HepG2 (cell line): ENCODE measurements around the gene GGA3. TPM values are rescaled to one million over a fixed set of nuclear protein-coding genes. Genes with fewer than 3 reads are reported as not detected.

Source experiments
- MAFG ChIP-seq: sonication (generic); formaldehyde crosslinking; IDR thresholded peaks from 2 replicates; pipeline ENCODE4 v1.5.1; 2020; ENCODE audit warnings: mild to moderate bottlenecking, missing genetic modification reagents
- NR2F6 ChIP-seq, 2 experiments: IDR thresholded peaks; 2 replicates each; pipeline ENCODE4 v1.6.1; 2016; ENCODE audit warnings: antibody characterized with exemption in 1 of 2, mild to moderate bottlenecking in 1 of 2
- PHF5A ChIP-seq: IDR thresholded peaks from one replicate; pipeline ENCODE4 v1.6.1; 2018; ENCODE audit warnings: low read depth, missing genetic modification reagents; ENCODE audit not compliant: unreplicated experiment
- RBAK ChIP-seq: sonication (generic); formaldehyde crosslinking; IDR thresholded peaks from 2 replicates; pipeline ENCODE4 v1.5.1; 2020; ENCODE audit warnings: mild to moderate bottlenecking, missing genetic modification reagents
- ZKSCAN5 ChIP-seq: sonication (generic); formaldehyde crosslinking; IDR thresholded peaks from 2 replicates; pipeline ENCODE4 v1.5.1; 2020; ENCODE audit warnings: mild to moderate bottlenecking, missing genetic modification reagents
- ZNF788 ChIP-seq: sonication (generic); formaldehyde crosslinking; IDR thresholded peaks from 2 replicates; pipeline ENCODE4 v1.5.0; 2020; ENCODE audit warnings: mild to moderate bottlenecking, missing genetic modification reagents, borderline replicate concordance
- polyA plus RNA-seq, 8 experiments: library from polyadenylated mRNA; depleted of rRNA in 3 of 8; stranded (reverse) in 7 of 8; unstranded in 1 of 8; fragments of >200 nt; fragmentation: Illumina TruSeq in 4 of 8; extraction: Trizol in 4 of 8; gene quantifications; 2 replicates each; pipeline versions ENCODE4 v1.2.1 to v1.2.3, GENCODE V29; 2011 to 2016; ENCODE audit warnings: low read depth in 4 of 8, missing spikeins in 1 of 8, mixed read lengths in 1 of 8; ENCODE audit not compliant: insufficient read depth in 1 of 8
- total RNA-seq, 5 experiments: library from RNA; depleted of rRNA; stranded (reverse); fragments of >200 nt; fragmentation: Illumina TruSeq; extraction: Trizol; gene quantifications; 2 replicates each; pipeline ENCODE4 v1.2.3, GENCODE V29; 2016; ENCODE audit warnings: low read depth in 1 of 5
- TF ChIP-seq, protein P1 (sequence below): sonication (generic); formaldehyde crosslinking; IDR thresholded peaks from one replicate; pipeline ENCODE4 v1.5.1; 2020; ENCODE audit warnings: mild to moderate bottlenecking, missing genetic modification reagents; ENCODE audit errors: not compliant biosample characterization
- TF ChIP-seq, protein P2 (sequence below), 2 experiments: sonication (generic) in 1 of 2; formaldehyde crosslinking in 1 of 2; IDR thresholded peaks; 2 replicates each; pipeline versions ENCODE4 v1.6.1 to v1.9.0; 2014 to 2022; ENCODE audit warnings: antibody characterized with exemption in 1 of 2, borderline replicate concordance in 1 of 2, inconsistent platforms in 1 of 2, low read depth in 1 of 2, missing genetic modification reagents in 1 of 2

Gene GGA3
- total and polyA plus RNA-seq, 2 of the 13 experiments (the other 11 are each of a cell fraction or from before 2014, with no cell fraction given), result 28.4 to 43.7 TPM

DNA sequence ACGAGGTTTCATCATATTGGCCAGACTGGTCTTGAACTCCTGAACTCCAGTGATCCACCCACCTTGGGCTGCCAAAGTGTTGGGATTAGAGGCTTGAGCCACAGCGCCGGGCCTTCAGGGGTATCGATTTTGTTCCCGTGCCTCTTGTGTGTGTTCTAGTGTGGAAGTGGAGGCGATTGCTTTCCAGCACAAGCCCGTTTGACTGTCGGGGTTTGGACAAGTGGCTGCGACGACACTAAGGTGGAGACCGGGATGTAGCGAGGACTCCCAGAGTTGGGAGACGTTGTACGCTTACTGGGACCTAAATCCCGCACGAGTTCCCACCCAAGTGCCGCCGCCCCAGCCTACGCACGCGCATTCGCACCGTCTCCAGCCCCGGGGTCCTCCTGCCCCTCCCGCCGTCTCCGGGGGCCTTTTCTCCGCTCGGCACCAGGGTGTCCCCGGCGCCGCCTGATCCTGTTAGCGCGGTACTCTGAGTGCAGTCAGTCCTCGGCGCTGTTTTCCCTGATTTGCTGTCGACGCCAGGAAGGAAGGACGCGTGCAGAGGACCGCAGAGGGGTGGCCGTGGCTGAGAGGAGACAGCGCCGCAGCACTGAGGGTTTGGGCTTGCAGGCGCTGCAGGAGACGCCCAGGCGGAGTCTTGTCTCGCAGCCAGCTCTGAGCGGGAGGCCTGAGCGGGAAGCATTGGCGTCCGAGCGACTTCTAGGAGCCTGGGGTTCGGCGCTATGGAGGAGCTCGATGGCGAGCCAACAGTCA lies 56.2 kb downstream of the GGA3 start, which contains the start of gene NUP85 (continued):
- TF ChIP-seq, protein P1, sequence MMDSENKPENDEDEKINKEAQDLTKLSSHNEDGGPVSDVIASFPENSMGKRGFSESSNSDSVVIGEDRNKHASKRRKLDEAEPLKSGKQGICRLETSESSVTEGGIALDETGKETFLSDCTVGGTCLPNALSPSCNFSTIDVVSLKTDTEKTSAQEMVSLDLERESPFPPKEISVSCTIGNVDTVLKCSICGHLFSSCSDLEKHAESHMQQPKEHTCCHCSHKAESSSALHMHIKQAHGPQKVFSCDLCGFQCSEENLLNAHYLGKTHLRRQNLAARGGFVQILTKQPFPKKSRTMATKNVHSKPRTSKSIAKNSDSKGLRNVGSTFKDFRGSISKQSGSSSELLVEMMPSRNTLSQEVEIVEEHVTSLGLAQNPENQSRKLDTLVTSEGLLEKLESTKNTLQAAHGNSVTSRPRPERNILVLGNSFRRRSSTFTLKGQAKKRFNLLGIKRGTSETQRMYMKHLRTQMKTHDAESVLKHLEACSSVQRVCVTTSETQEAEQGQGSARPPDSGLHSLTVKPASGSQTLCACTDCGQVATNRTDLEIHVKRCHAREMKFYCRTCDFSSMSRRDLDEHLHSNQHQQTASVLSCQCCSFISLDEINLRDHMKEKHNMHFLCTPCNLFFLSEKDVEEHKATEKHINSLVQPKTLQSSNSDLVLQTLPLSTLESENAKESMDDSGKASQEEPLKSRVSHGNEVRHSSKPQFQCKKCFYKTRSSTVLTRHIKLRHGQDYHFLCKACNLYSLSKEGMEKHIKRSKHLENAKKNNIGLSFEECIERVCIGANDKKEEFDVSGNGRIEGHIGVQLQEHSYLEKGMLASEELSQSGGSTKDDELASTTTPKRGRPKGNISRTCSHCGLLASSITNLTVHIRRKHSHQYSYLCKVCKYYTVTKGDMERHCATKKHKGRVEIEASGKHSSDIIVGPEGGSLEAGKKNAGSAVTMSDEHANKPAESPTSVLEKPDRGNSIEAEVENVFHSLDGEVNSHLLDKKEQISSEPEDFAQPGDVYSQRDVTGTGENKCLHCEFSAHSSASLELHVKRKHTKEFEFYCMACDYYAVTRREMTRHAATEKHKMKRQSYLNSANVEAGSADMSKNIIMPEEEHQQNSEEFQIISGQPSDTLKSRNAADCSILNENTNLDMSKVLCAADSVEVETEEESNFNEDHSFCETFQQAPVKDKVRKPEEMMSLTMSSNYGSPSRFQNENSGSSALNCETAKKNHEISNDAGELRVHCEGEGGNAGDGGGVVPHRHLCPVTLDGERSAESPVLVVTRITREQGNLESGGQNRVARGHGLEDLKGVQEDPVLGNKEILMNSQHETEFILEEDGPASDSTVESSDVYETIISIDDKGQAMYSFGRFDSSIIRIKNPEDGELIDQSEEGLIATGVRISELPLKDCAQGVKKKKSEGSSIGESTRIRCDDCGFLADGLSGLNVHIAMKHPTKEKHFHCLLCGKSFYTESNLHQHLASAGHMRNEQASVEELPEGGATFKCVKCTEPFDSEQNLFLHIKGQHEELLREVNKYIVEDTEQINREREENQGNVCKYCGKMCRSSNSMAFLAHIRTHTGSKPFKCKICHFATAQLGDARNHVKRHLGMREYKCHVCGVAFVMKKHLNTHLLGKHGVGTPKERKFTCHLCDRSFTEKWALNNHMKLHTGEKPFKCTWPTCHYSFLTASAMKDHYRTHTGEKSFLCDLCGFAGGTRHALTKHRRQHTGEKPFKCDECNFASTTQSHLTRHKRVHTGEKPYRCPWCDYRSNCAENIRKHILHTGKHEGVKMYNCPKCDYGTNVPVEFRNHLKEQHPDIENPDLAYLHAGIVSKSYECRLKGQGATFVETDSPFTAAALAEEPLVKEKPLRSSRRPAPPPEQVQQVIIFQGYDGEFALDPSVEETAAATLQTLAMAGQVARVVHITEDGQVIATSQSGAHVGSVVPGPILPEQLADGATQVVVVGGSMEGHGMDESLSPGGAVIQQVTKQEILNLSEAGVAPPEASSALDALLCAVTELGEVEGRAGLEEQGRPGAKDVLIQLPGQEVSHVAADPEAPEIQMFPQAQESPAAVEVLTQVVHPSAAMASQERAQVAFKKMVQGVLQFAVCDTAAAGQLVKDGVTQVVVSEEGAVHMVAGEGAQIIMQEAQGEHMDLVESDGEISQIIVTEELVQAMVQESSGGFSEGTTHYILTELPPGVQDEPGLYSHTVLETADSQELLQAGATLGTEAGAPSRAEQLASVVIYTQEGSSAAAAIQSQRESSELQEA, result peak; percentile 72
- TF ChIP-seq, protein P2, sequence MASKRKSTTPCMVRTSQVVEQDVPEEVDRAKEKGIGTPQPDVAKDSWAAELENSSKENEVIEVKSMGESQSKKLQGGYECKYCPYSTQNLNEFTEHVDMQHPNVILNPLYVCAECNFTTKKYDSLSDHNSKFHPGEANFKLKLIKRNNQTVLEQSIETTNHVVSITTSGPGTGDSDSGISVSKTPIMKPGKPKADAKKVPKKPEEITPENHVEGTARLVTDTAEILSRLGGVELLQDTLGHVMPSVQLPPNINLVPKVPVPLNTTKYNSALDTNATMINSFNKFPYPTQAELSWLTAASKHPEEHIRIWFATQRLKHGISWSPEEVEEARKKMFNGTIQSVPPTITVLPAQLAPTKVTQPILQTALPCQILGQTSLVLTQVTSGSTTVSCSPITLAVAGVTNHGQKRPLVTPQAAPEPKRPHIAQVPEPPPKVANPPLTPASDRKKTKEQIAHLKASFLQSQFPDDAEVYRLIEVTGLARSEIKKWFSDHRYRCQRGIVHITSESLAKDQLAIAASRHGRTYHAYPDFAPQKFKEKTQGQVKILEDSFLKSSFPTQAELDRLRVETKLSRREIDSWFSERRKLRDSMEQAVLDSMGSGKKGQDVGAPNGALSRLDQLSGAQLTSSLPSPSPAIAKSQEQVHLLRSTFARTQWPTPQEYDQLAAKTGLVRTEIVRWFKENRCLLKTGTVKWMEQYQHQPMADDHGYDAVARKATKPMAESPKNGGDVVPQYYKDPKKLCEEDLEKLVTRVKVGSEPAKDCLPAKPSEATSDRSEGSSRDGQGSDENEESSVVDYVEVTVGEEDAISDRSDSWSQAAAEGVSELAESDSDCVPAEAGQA (IDR thresholded peaks at IDR 0.05; ENCODE audit: low read depth), result no peak; the same call in 1 of the 2 replicates
- TF ChIP-seq, protein P2 (CRISPR knock-in tag; IDR thresholded peaks at IDR 0.05; ENCODE audit: borderline replicate concordance), result peak; percentile 47
- TF ChIP-seq ZKSCAN5 (CRISPR knock-in tag) (no peak), RBAK (CRISPR knock-in tag) (no peak), NR2F6 (IDR thresholded peaks at IDR 0.05) (no peak; the same call in 1 of the 2 replicates), NR2F6 (CRISPR knock-in tag; IDR thresholded peaks at IDR 0.05) (peak; percentile 55), ZNF788 (CRISPR knock-in tag) (peak; percentile 90), MAFG (CRISPR knock-in tag) (no peak), PHF5A (CRISPR knock-in tag) (peak; percentile 90)
